CD14-positive monocyte (primary cell): ENCODE results near the gene OARD1. TPM values are rescaled to one million over a fixed set of nuclear protein-coding genes. Genes with fewer than 3 reads are reported as not detected.

Source experiments
- DNase-seq, 3 donors: peaks; one replicate each; pipeline ENCODE4 v3.0.0-alpha.2; 2011 to 2022
- H2AFZ ChIP-seq: 2 replicates; pipeline ENCODE4 v1.6.0; 2012; ENCODE audit warnings: mild to moderate bottlenecking, low read depth, low read length, inconsistent platforms; ENCODE audit not compliant: insufficient read depth, poor library complexity, severe bottlenecking
- H3K27ac ChIP-seq, 2 donors: 1 replicate in 1 of 2; 2 replicates in 1 of 2; pipeline ENCODE4 v1.5.1; 2012 to 2013; ENCODE audit warnings: low read length in 2 of 2, control low read depth in 1 of 2, inconsistent platforms in 1 of 2, low read depth in 1 of 2, mild to moderate bottlenecking in 1 of 2
- H3K27me3 ChIP-seq, 2 donors: one replicate each; pipeline versions ENCODE4 v1.6.0 to v1.6.1; 2011 to 2013; ENCODE audit warnings: low read length in 2 of 2; ENCODE audit not compliant: control insufficient read depth in 2 of 2, insufficient read depth in 2 of 2
- H3K36me3 ChIP-seq, 2 donors: replicated peaks in 1 of 2; 1 replicate in 1 of 2; 2 replicates in 1 of 2; pipeline versions ENCODE4 v1.5.1 to v1.6.1; 2012 to 2013; ENCODE audit warnings: low read length in 2 of 2, control low read depth in 1 of 2, inconsistent platforms in 1 of 2, mild to moderate bottlenecking in 1 of 2; ENCODE audit not compliant: insufficient read depth in 2 of 2, control insufficient read depth in 1 of 2
- H3K4me1 ChIP-seq, 2 donors: 1 replicate in 1 of 2; 2 replicates in 1 of 2; pipeline versions ENCODE4 v1.5.1 to v1.6.1; 2012 to 2013; ENCODE audit warnings: low read length in 2 of 2, control low read depth in 1 of 2, inconsistent platforms in 1 of 2, mild to moderate bottlenecking in 1 of 2, moderate library complexity in 1 of 2; ENCODE audit not compliant: insufficient read depth in 2 of 2, control insufficient read depth in 1 of 2
- H3K4me2 ChIP-seq: replicated peaks from 2 replicates; pipeline ENCODE3; 2012; ENCODE audit warnings: low read length, moderate library complexity, mild to moderate bottlenecking; ENCODE audit not compliant: poor library complexity, severe bottlenecking; ENCODE audit errors: extremely low read depth
- H3K4me3 ChIP-seq, 3 experiments: fragments of 200-600 bp in 1 of 3; sonication (generic) in 1 of 3; replicated peaks in 1 of 3; 1 replicate in 2 of 3; 2 replicates in 1 of 3; pipeline ENCODE4 v1.5.1; 2011 to 2013; ENCODE audit warnings: low read length in 3 of 3, mild to moderate bottlenecking in 3 of 3, control low read depth in 2 of 3, low read depth in 2 of 3, inconsistent platforms in 1 of 3, moderate library complexity in 1 of 3
- H3K79me2 ChIP-seq: 2 replicates; pipeline ENCODE4 v1.6.0; 2012; ENCODE audit warnings: mild to moderate bottlenecking, control low read depth, inconsistent platforms, low read length, moderate library complexity; ENCODE audit not compliant: insufficient read depth
- H3K9ac ChIP-seq: 2 replicates; pipeline ENCODE4 v1.6.0; 2017; ENCODE audit warnings: low read length, mild to moderate bottlenecking; ENCODE audit not compliant: insufficient read depth, poor library complexity, severe bottlenecking
- H3K9me3 ChIP-seq, 2 donors: replicated peaks in 1 of 2; 1 replicate in 1 of 2; 2 replicates in 1 of 2; pipeline versions ENCODE4 v1.5.1 to v1.6.1; 2012 to 2013; ENCODE audit warnings: low read length in 2 of 2, control low read depth in 1 of 2; ENCODE audit not compliant: control insufficient read depth in 1 of 2, insufficient read depth in 1 of 2
- H4K20me1 ChIP-seq: 2 replicates; pipeline ENCODE4 v1.6.0; 2012; ENCODE audit warnings: mild to moderate bottlenecking, low read length, control low read depth, moderate library complexity; ENCODE audit not compliant: insufficient read depth
- H3K27ac Mint-ChIP-seq, 7 donors: one replicate each; pipeline ENCODE4 v1.8.0; 2020; ENCODE audit warnings: mild to moderate bottlenecking in 7 of 7, mixed read lengths in 7 of 7, moderate library complexity in 6 of 7, inconsistent platforms in 2 of 7
- H3K27me3 Mint-ChIP-seq, 3 donors: one replicate each; pipeline ENCODE4 v1.8.0; 2021 to 2022; ENCODE audit warnings: low read depth in 3 of 3, mild to moderate bottlenecking in 3 of 3, mixed read lengths in 3 of 3, moderate library complexity in 3 of 3, inconsistent platforms in 1 of 3
- H3K36me3 Mint-ChIP-seq, 2 donors: one replicate each; pipeline ENCODE4 v1.8.0; 2020; ENCODE audit warnings: mixed read lengths in 2 of 2, inconsistent platforms in 1 of 2, mild to moderate bottlenecking in 1 of 2
- H3K4me1 Mint-ChIP-seq: one replicate; pipeline ENCODE4 v1.8.0; 2020; ENCODE audit warnings: mild to moderate bottlenecking, mixed read lengths
- H3K4me3 Mint-ChIP-seq, 2 donors: one replicate each; pipeline ENCODE4 v1.8.0; 2020; ENCODE audit warnings: mild to moderate bottlenecking in 2 of 2, mixed read lengths in 2 of 2, moderate library complexity in 1 of 2
- H3K9me3 Mint-ChIP-seq, 7 donors: one replicate each; pipeline ENCODE4 v1.8.0; 2020 to 2022; ENCODE audit warnings: mixed read lengths in 7 of 7, mild to moderate bottlenecking in 6 of 7, moderate library complexity in 6 of 7, inconsistent platforms in 2 of 7
- CTCF ChIP-seq: fragments of 200-600 bp; IDR thresholded peaks from one replicate; pipeline ENCODE4 v1.8.0; 2022; ENCODE audit warnings: antibody characterized with exemption, mild to moderate bottlenecking
- WGBS: methylation state at CpG from one replicate; pipeline ENCODE4 v1.1.5; 2013; ENCODE audit warnings: missing lambda C conversion rate; ENCODE audit not compliant: insufficient coverage; 5-methylcytosine and 5-hydroxymethylcytosine counted together
- intact Hi-C, 2 donors: fragments of 100-400 bp; cut with micrococcal nuclease; formaldehyde crosslinking; loops; one replicate each; pipeline versions ENCODE4 v1.15.0 to v1.15.1; 2023
- polyA plus RNA-seq, 3 donors: library from polyadenylated mRNA; depleted of rRNA in 1 of 3; unstranded in 2 of 3; stranded (reverse) in 1 of 3; fragments of 300-500 nt in 2 of 3; fragments of >200 nt in 1 of 3; fragmentation: Illumina TruSeq in 2 of 3; gene quantifications; 1 replicate in 2 of 3; 2 replicates in 1 of 3; pipeline ENCODE4 v1.2.3, GENCODE V29; 2012 to 2021

Gene OARD1
- polyA plus RNA-seq, 3 donors, result 6.5 to 23.6 (median 16.8) TPM

DNA sequence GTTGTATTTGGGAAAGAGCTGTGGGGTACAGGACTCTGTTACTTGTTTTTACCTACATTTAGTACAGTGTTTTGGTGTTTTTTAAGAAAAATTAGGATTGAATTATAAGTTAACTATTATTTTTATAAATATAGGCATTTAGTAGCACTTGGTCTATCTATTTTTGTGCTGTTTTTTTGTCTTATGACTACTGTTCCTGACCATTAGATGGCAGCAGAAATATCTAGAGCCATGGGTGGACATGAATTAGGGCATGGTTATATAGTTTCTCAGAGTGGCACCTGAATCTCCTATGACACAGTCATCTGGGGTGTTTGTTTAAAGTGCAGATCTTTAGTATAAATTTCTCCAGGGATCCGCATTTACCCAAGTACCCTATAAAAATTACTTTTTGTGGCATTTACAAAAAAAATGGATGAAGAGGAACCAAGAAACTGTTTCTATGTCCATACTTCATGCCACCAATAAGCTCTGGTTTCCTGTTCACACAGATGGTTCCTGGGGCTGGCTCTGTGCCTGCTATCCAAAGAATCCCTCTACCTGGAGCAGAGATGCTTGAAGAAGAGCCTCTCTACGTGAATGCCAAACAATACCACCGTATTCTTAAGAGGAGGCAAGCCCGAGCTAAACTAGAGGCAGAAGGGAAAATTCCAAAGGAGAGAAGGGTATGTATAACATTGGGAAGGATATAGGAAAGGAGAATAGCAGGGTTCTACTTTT, 20.4 kb upstream of the OARD1 start:
- peak overlapping the region in 1 of 7 donors; percentile 41 for H3K27ac Mint-ChIP-seq
- intact Hi-C loops, result loop anchor here (2.0 to 5.0 kb wide), 2 partner anchors 225 to 226 kb away; no protein-coding TSS in a partner anchor

More for the DNA sequence above, 20.4 kb upstream of the OARD1 start:
- no peaks in the 10 kb centered on the region for H3K27me3 ChIP-seq
- no peaks in the 10 kb centered on the region for H3K4me1 ChIP-seq
- no peaks in the 10 kb centered on the region for H3K27me3 Mint-ChIP-seq
- peaks cover 4% of the 10 kb centered on the region for H3K79me2 ChIP-seq
- no peak overlapping the region for H2AFZ ChIP-seq
- DNase-seq, result peak; percentile 9 to 41 (median 20)
- H3K36me3 Mint-ChIP-seq, result peaks cover 84 to 94% of the 10 kb centered on the region in 2 donors
- TF ChIP-seq CTCF, result peak; percentile 44
- H4K20me1 ChIP-seq, result no peaks in the 10 kb centered on the region
- 94% methylated on average over 3 of the region's 4 CpGs for WGBS
- H3K27ac ChIP-seq, result no peak overlapping the region
- H3K4me2 ChIP-seq, result no peak overlapping the region
- H3K4me3 ChIP-seq, result no peak overlapping the region
- no peaks in the 10 kb centered on the region for H3K9me3 ChIP-seq
- no peaks in the 10 kb centered on the region for H3K9me3 Mint-ChIP-seq
- H3K36me3 ChIP-seq, result peaks cover 90 to 96% of the 10 kb centered on the region in 2 donors
- no peak overlapping the region for H3K4me3 Mint-ChIP-seq
- no peaks in the 10 kb centered on the region for H3K4me1 Mint-ChIP-seq
- no peak overlapping the region for H3K9ac ChIP-seq
